ENCODE results near the gene SELENOT. TPM values are rescaled to one million over a fixed set of nuclear protein-coding genes. Genes with fewer than 3 reads are reported as not detected.

The SELENOT gene, protein sequence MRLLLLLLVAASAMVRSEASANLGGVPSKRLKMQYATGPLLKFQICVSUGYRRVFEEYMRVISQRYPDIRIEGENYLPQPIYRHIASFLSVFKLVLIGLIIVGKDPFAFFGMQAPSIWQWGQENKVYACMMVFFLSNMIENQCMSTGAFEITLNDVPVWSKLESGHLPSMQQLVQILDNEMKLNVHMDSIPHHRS
- total RNA-seq (2022; extraction: Qiagen RNA extraction; ENCODE audit: low read depth): 82.3 to 114 TPM (median 107 TPM) in 5 replicates

DNA sequence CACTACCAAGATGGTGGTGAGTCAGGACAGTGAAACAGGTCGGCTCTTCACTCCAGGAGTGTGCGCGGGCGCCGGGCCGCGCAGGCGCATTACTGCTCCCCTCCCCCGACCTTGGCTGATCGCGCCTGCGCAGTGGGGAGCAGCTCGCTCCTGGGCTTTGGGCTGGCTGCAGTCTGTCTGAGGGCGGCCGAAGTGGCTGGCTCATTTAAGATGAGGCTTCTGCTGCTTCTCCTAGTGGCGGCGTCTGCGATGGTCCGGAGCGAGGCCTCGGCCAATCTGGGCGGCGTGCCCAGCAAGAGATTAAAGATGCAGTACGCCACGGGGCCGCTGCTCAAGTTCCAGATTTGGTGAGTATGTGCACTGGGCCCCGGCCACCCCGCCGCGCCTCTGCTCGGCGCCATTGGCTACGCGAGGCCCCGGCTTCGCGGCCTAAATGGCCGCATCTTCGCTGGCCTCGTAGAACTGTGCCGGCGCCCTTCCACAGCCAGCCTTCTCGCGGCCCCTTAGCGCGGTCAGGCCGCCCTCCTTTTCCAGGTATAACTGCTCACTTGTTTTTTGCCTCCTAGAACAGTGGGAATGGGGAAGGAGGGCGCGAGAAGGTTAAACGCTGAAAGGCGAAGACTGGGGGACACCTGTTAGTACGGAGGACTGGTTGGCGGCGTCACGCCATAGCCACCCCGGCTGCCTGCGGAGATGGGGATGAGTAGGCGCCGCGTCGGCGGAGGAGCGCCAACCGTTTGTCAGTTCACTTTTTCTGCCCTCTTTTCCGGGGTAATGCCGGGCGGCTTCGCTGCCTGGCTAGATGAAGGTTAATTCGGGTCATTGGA lies at the start of gene SELENOT:
Gene SELENOT (plus strand): TSS at position 169 of the 827 bp plus-strand sequence. CDS start 42 bp downstream, at position 211.

Other genes with a start within 250 kb of the SELENOT start
- gene TSC22D2, start 195.0 kb upstream of the SELENOT start, total RNA-seq (2022; extraction: Qiagen RNA extraction; ENCODE audit: low read depth): 16.6 to 19.0 TPM (median 18.3 TPM) in 5 replicates
- 68.8 to 112 TPM (median 96.8 TPM) in 5 replicates for gene SERP1, start 56.8 kb upstream of the SELENOT start, total RNA-seq (2022; extraction: Qiagen RNA extraction; ENCODE audit: low read depth)
- gene EIF2A, start 56.5 kb upstream of the SELENOT start, total RNA-seq (2022; extraction: Qiagen RNA extraction; ENCODE audit: low read depth): 61.7 to 92.4 TPM (median 71.0 TPM) in 5 replicates
- 0.06 TPM in 1 of 5 replicates, not detected in the others for gene ERICH6, start 100.6 kb downstream of the SELENOT start, total RNA-seq (2022; extraction: Qiagen RNA extraction; ENCODE audit: low read depth)
- 15.2 to 19.6 TPM (median 18.3 TPM) in 5 replicates for gene SIAH2, start 159.8 kb downstream of the SELENOT start, total RNA-seq (2022; extraction: Qiagen RNA extraction; ENCODE audit: low read depth)